GM12801 (cell line): ENCODE results near the gene KLK13.

Experiments used
- CTCF ChIP-seq: IDR thresholded peaks from one replicate; pipeline ENCODE4 v1.5.1; 2011; ENCODE audit warnings: control low read depth; ENCODE audit not compliant: insufficient read length; ENCODE audit errors: extremely low read depth

The KLK13 gene

GRCh38 chr19:51018745-51019543, 45.9 kb downstream of the KLK13 start:
- no peak for TF ChIP-seq CTCF

- TF ChIP-seq CTCF: no peak
Observed at GRCh38 chr19:51016798-51017683, 47.9 kb downstream of the KLK13 start.

- TF ChIP-seq CTCF: no peak
Observed at GRCh38 chr19:51015691-51016267, 49.1 kb downstream of the KLK13 start.

- no peak for TF ChIP-seq CTCF
Observed at GRCh38 chr19:51014242-51014641, 50.6 kb downstream of the KLK13 start.

GRCh38 chr19:51012661-51013190, 52.2 kb downstream of the KLK13 start:
- no peak for TF ChIP-seq CTCF

GRCh38 chr19:51010066-51010795, 54.7 kb downstream of the KLK13 start:
- no peak for TF ChIP-seq CTCF
